ENCODE data around the gene ABCG2.

Gene ABCG2

GRCh38 chr4:88059766-88060165, 98.7 kb downstream of the ABCG2 start:
- Histone ChIP-seq H3K4me1 (ENCODE audit: control insufficient read depth, insufficient read depth, low read length) (no peaks in the 10 kb centered on the region), H3K9me3 (ENCODE audit: control insufficient read depth, low read length) (no peaks in the 10 kb centered on the region), H3K36me3 (ENCODE audit: control insufficient read depth, insufficient read depth, low read length) (peaks cover 18% of the 10 kb centered on the region), H3K4me3 (ENCODE audit: insufficient read depth, low read depth, low read length) (no peak overlapping the region), H3K27ac (ENCODE audit: insufficient read depth, low read depth, low read length, poor library complexity, severe bottlenecking) (no peak overlapping the region), H3K27me3 (ENCODE audit: control insufficient read depth, insufficient read depth, low read length, poor library complexity, severe bottlenecking) (no peaks in the 10 kb centered on the region)
- WGBS, 2 experiments = 86 to 92% methylated on average over 2 of the region's 2 CpGs

- Histone ChIP-seq H3K36me3 (ENCODE audit: control insufficient read depth, insufficient read depth, low read length) (peaks cover 16% of the 10 kb centered on the region), H3K4me3 (ENCODE audit: insufficient read depth, low read depth, low read length) (no peak overlapping the region), H3K27ac (ENCODE audit: insufficient read depth, low read depth, low read length, poor library complexity, severe bottlenecking) (no peak overlapping the region), H3K4me1 (ENCODE audit: control insufficient read depth, insufficient read depth, low read length) (no peaks in the 10 kb centered on the region), H3K27me3 (ENCODE audit: control insufficient read depth, insufficient read depth, low read length, poor library complexity, severe bottlenecking) (no peaks in the 10 kb centered on the region), H3K9me3 (ENCODE audit: control insufficient read depth, low read length) (no peaks in the 10 kb centered on the region)
- WGBS, 2 experiments = 86 to 89% methylated on average over 1 to 2 of the region's 3 CpGs
Measured at GRCh38 chr4:88058295-88058694, 100.1 kb downstream of the ABCG2 start.

GRCh38 chr4:88054901-88055300, 103.5 kb downstream of the ABCG2 start:
- Histone ChIP-seq H3K4me3 (ENCODE audit: insufficient read depth, low read depth, low read length) (no peak overlapping the region), H3K27me3 (ENCODE audit: control insufficient read depth, insufficient read depth, low read length, poor library complexity, severe bottlenecking) (no peaks in the 10 kb centered on the region), H3K36me3 (ENCODE audit: control insufficient read depth, insufficient read depth, low read length) (peaks cover 26% of the 10 kb centered on the region), H3K4me1 (ENCODE audit: control insufficient read depth, insufficient read depth, low read length) (no peaks in the 10 kb centered on the region), H3K27ac (ENCODE audit: insufficient read depth, low read depth, low read length, poor library complexity, severe bottlenecking) (no peak overlapping the region), H3K9me3 (ENCODE audit: control insufficient read depth, low read length) (no peaks in the 10 kb centered on the region)
- 90 to 95% methylated on average over 3 of the region's 3 CpGs for WGBS, 2 experiments

- Histone ChIP-seq H3K27me3 (ENCODE audit: control insufficient read depth, insufficient read depth, low read length, poor library complexity, severe bottlenecking) (no peaks in the 10 kb centered on the region), H3K4me1 (ENCODE audit: control insufficient read depth, insufficient read depth, low read length) (no peaks in the 10 kb centered on the region), H3K9me3 (ENCODE audit: control insufficient read depth, low read length) (no peaks in the 10 kb centered on the region), H3K27ac (ENCODE audit: insufficient read depth, low read depth, low read length, poor library complexity, severe bottlenecking) (no peak overlapping the region), H3K36me3 (ENCODE audit: control insufficient read depth, insufficient read depth, low read length) (peaks cover 28% of the 10 kb centered on the region), H3K4me3 (ENCODE audit: insufficient read depth, low read depth, low read length) (no peak overlapping the region)
- WGBS, 2 experiments = 92 to 95% methylated on average over 4 of the region's 4 CpGs
Measured at GRCh38 chr4:88054229-88054628, 104.2 kb downstream of the ABCG2 start.

GRCh38 chr4:88045021-88045420, 113.4 kb downstream of the ABCG2 start:
- Histone ChIP-seq H3K4me1 (ENCODE audit: control insufficient read depth, insufficient read depth, low read length) (no peaks in the 10 kb centered on the region), H3K9me3 (ENCODE audit: control insufficient read depth, low read length) (no peaks in the 10 kb centered on the region), H3K4me3 (ENCODE audit: insufficient read depth, low read depth, low read length) (no peak overlapping the region), H3K36me3 (ENCODE audit: control insufficient read depth, insufficient read depth, low read length) (peaks cover 67% of the 10 kb centered on the region), H3K27me3 (ENCODE audit: control insufficient read depth, insufficient read depth, low read length, poor library complexity, severe bottlenecking) (no peaks in the 10 kb centered on the region), H3K27ac (ENCODE audit: insufficient read depth, low read depth, low read length, poor library complexity, severe bottlenecking) (no peak overlapping the region)

GRCh38 chr4:88043586-88044340, 114.7 kb downstream of the ABCG2 start:
- Histone ChIP-seq H3K36me3 (ENCODE audit: control insufficient read depth, insufficient read depth, low read length) (peaks cover 71% of the 10 kb centered on the region), H3K27me3 (ENCODE audit: control insufficient read depth, insufficient read depth, low read length, poor library complexity, severe bottlenecking) (no peaks in the 10 kb centered on the region), H3K4me3 (ENCODE audit: insufficient read depth, low read depth, low read length) (no peak overlapping the region), H3K9me3 (ENCODE audit: control insufficient read depth, low read length) (no peaks in the 10 kb centered on the region), H3K27ac (ENCODE audit: insufficient read depth, low read depth, low read length, poor library complexity, severe bottlenecking) (no peak overlapping the region), H3K4me1 (ENCODE audit: control insufficient read depth, insufficient read depth, low read length) (no peaks in the 10 kb centered on the region)
- 94% methylated on average over 7 to 8 of the region's 8 CpGs for WGBS, 2 experiments

GRCh38 chr4:88043001-88043400, 115.4 kb downstream of the ABCG2 start:
- 96 to 100% methylated on average over 1 of the region's 1 CpG for WGBS, 2 experiments
- Histone ChIP-seq H3K4me1 (ENCODE audit: control insufficient read depth, insufficient read depth, low read length) (no peaks in the 10 kb centered on the region), H3K27me3 (ENCODE audit: control insufficient read depth, insufficient read depth, low read length, poor library complexity, severe bottlenecking) (no peaks in the 10 kb centered on the region), H3K27ac (ENCODE audit: insufficient read depth, low read depth, low read length, poor library complexity, severe bottlenecking) (no peak overlapping the region), H3K36me3 (ENCODE audit: control insufficient read depth, insufficient read depth, low read length) (peaks cover 75% of the 10 kb centered on the region), H3K9me3 (ENCODE audit: control insufficient read depth, low read length) (no peaks in the 10 kb centered on the region), H3K4me3 (ENCODE audit: insufficient read depth, low read depth, low read length) (no peak overlapping the region)

GRCh38 chr4:88041626-88042025, 116.8 kb downstream of the ABCG2 start:
- Histone ChIP-seq H3K9me3 (ENCODE audit: control insufficient read depth, low read length) (no peaks in the 10 kb centered on the region), H3K36me3 (ENCODE audit: control insufficient read depth, insufficient read depth, low read length) (peaks cover 75% of the 10 kb centered on the region), H3K27me3 (ENCODE audit: control insufficient read depth, insufficient read depth, low read length, poor library complexity, severe bottlenecking) (no peaks in the 10 kb centered on the region), H3K4me1 (ENCODE audit: control insufficient read depth, insufficient read depth, low read length) (no peaks in the 10 kb centered on the region), H3K4me3 (ENCODE audit: insufficient read depth, low read depth, low read length) (no peak overlapping the region), H3K27ac (ENCODE audit: insufficient read depth, low read depth, low read length, poor library complexity, severe bottlenecking) (no peak overlapping the region)
- WGBS, 2 experiments = 89 to 100% methylated on average over 2 of the region's 2 CpGs

- no peaks in the 10 kb centered on the region for H3K4me1 ChIP-seq (ENCODE audit: control insufficient read depth, insufficient read depth, low read length)
- H3K4me3 ChIP-seq (ENCODE audit: insufficient read depth, low read depth, low read length) = no peak overlapping the region
- H3K36me3 ChIP-seq (ENCODE audit: control insufficient read depth, insufficient read depth, low read length) = peaks cover 75% of the 10 kb centered on the region
- no peaks in the 10 kb centered on the region for H3K27me3 ChIP-seq (ENCODE audit: control insufficient read depth, insufficient read depth, low read length, poor library complexity, severe bottlenecking)
- WGBS, 2 experiments = 90 to 93% methylated on average over 3 of the region's 3 CpGs
- no peaks in the 10 kb centered on the region for H3K9me3 ChIP-seq (ENCODE audit: control insufficient read depth, low read length)
- H3K27ac ChIP-seq (ENCODE audit: insufficient read depth, low read depth, low read length, poor library complexity, severe bottlenecking) = no peak overlapping the region
Measured at GRCh38 chr4:88040707-88041106, 117.7 kb downstream of the ABCG2 start.
